Measurements from ENCODE around the gene RBFOX1. TPM values are rescaled to one million over a fixed set of nuclear protein-coding genes. Genes with fewer than 3 reads are reported as not detected.

The RBFOX1 gene
- total and polyA plus RNA-seq, 2 donors (not counting 1 experiment from before 2014, with no cell fraction given): not detected

GRCh38 chr16:7335991-7336634 lies 3.5 kb downstream of the RBFOX1 start:
- POLR2A ChIA-PET: no interaction called here

GRCh38 chr16:7336742-7337141 lies 4.1 kb downstream of the RBFOX1 start:
- Histone ChIP-seq H3K27ac (ENCODE audit: low read length in 2 of 2) (no peak overlapping the region), H3K36me3 (replicated peaks in 1 of 2; ENCODE audit: control extremely low read depth in 1 of 2, control insufficient read depth in 1 of 2, extremely low read depth in 1 of 2, insufficient read depth in 2 of 2, low read length in 1 of 2) (no peaks in the 10 kb centered on the region), H3K4me2 (replicated peaks; ENCODE audit: low read depth, low read length, poor library complexity, severe bottlenecking) (no peak overlapping the region), H3K9me3 (ENCODE audit: control extremely low read depth in 1 of 3, control insufficient read depth in 2 of 3, insufficient read depth in 1 of 3, low read length in 2 of 3) (peaks cover 0 to 5% (median 0%) of the 10 kb centered on the region in 3 donors), H3K9ac (ENCODE audit: low read length) (no peak overlapping the region), H2AFZ (ENCODE audit: insufficient read depth, low read depth, low read length, poor library complexity, severe bottlenecking) (no peak overlapping the region), H3K27me3 (replicated peaks in 1 of 4; ENCODE audit: control extremely low read depth in 1 of 4, control insufficient read depth in 3 of 4, insufficient read depth in 4 of 4, low read length in 3 of 4) (no peaks in the 10 kb centered on the region), H3K4me1 (ENCODE audit: control insufficient read depth in 2 of 2, insufficient read depth in 2 of 2, low read length in 2 of 2) (no peaks in the 10 kb centered on the region), H3K79me2 (ENCODE audit: control insufficient read depth, insufficient read depth, low read length) (no peaks in the 10 kb centered on the region), H3K4me3 (ENCODE audit: control extremely low read depth in 1 of 5, extremely low read depth in 1 of 5, insufficient read depth in 1 of 5, low read depth in 2 of 5, low read length in 4 of 5) (no peak overlapping the region), H4K20me1 (ENCODE audit: control insufficient read depth, insufficient read depth, low read length, poor library complexity, severe bottlenecking) (no peaks in the 10 kb centered on the region)
- Mint-ChIP-seq H3K4me1 (no peaks in the 10 kb centered on the region), H3K27ac (no peak overlapping the region), H3K27me3 (no peaks in the 10 kb centered on the region), H3K4me3 (no peak overlapping the region), H3K9me3 (ENCODE audit: insufficient read depth) (no peaks in the 10 kb centered on the region)
- ATAC-seq (ENCODE audit: low read depth) (no peak), DNase-seq (no peak)
- 60% methylated on average over 1 of the region's 1 CpG for WGBS (ENCODE audit: insufficient coverage)
- ChIA-PET CTCF (no interaction called here), POLR2A (no interaction called here)
- TF ChIP-seq EZH2 (IDR thresholded peaks at IDR 0.05; ENCODE audit: borderline replicate concordance, insufficient read depth, low read depth, low read length, poor library complexity, severe bottlenecking) (no peak), CTCF (IDR thresholded peaks at IDR 0.05) (no peak)
- intact Hi-C loops (cut with micrococcal nuclease): no loop called here

More at GRCh38 chr16:7335991-7336634, 3.5 kb downstream of the RBFOX1 start:
- H3K9me3 ChIP-seq (ENCODE audit: control extremely low read depth in 1 of 3, control insufficient read depth in 2 of 3, insufficient read depth in 1 of 3, low read length in 2 of 3): peaks cover 0 to 5% (median 0%) of the 10 kb centered on the region in 3 donors
- TF ChIP-seq EZH2 (IDR thresholded peaks at IDR 0.05; ENCODE audit: borderline replicate concordance, insufficient read depth, low read depth, low read length, poor library complexity, severe bottlenecking): no peak
- no peak for TF ChIP-seq CTCF (IDR thresholded peaks at IDR 0.05)
- CTCF ChIA-PET: no interaction called here
- DNase-seq (no peak), ATAC-seq (ENCODE audit: low read depth) (no peak)
- H3K4me2 ChIP-seq (replicated peaks; ENCODE audit: low read depth, low read length, poor library complexity, severe bottlenecking): no peak overlapping the region
- no peaks in the 10 kb centered on the region for H3K36me3 ChIP-seq (replicated peaks in 1 of 2; ENCODE audit: control extremely low read depth in 1 of 2, control insufficient read depth in 1 of 2, extremely low read depth in 1 of 2, insufficient read depth in 2 of 2, low read length in 1 of 2)
- Mint-ChIP-seq H3K9me3 (ENCODE audit: insufficient read depth) (no peaks in the 10 kb centered on the region), H3K4me3 (no peak overlapping the region), H3K27ac (no peak overlapping the region), H3K27me3 (no peaks in the 10 kb centered on the region), H3K4me1 (no peaks in the 10 kb centered on the region)
- no peaks in the 10 kb centered on the region for H3K4me1 ChIP-seq (ENCODE audit: control insufficient read depth in 2 of 2, insufficient read depth in 2 of 2, low read length in 2 of 2)
- no peak overlapping the region for H2AFZ ChIP-seq (ENCODE audit: insufficient read depth, low read depth, low read length, poor library complexity, severe bottlenecking)
- no peak overlapping the region for H3K9ac ChIP-seq (ENCODE audit: low read length)
- intact Hi-C loops (cut with micrococcal nuclease): no loop called here
- no peaks in the 10 kb centered on the region for H4K20me1 ChIP-seq (ENCODE audit: control insufficient read depth, insufficient read depth, low read length, poor library complexity, severe bottlenecking)
- H3K27ac ChIP-seq (ENCODE audit: low read length in 2 of 2): no peak overlapping the region
- H3K4me3 ChIP-seq (ENCODE audit: control extremely low read depth in 1 of 5, extremely low read depth in 1 of 5, insufficient read depth in 1 of 5, low read depth in 2 of 5, low read length in 4 of 5): no peak overlapping the region
- no peaks in the 10 kb centered on the region for H3K27me3 ChIP-seq (replicated peaks in 1 of 4; ENCODE audit: control extremely low read depth in 1 of 4, control insufficient read depth in 3 of 4, insufficient read depth in 4 of 4, low read length in 3 of 4)
- H3K79me2 ChIP-seq (ENCODE audit: control insufficient read depth, insufficient read depth, low read length): no peaks in the 10 kb centered on the region
- no CpG with 5 or more reads among the region's 3 CpGs for WGBS (ENCODE audit: insufficient coverage)
